HG03108 (cell line): Measurements from ENCODE around the gene C1orf53.
"Not testable (repeated sequence)": the region's sequence is repeated elsewhere in the genome, so short reads cannot be mapped to it uniquely, and the experiment has no call there.

ENCODE experiments used
- ATAC-seq: cut with Tn5 transposase; IDR thresholded peaks from one replicate; pipeline ENCODE4 v1.9.1; 2021; ENCODE audit warnings: moderate library complexity; ENCODE audit not compliant: unreplicated experiment

Gene C1orf53

GRCh38 chr1:197902454-197903195 lies at the start of gene C1orf53:
C1orf53 (plus strand) TSS chr1:197902630; CDS start chr1:197902650, 20 bp downstream.
- peak; percentile 98 for ATAC-seq

- ATAC-seq: not testable (repeated sequence)
These were observed 46.7 kb upstream of the C1orf53 start for GRCh38 chr1:197855751-197856150.

GRCh38 chr1:197857477-197857876 lies 45.0 kb upstream of the C1orf53 start:
- ATAC-seq: no peak

- ATAC-seq: no peak
These were observed 43.4 kb upstream of the C1orf53 start for GRCh38 chr1:197859024-197859423.

GRCh38 chr1:197862221-197862620 lies 40.2 kb upstream of the C1orf53 start:
- ATAC-seq: no peak

- ATAC-seq: no peak
These were observed 39.8 kb upstream of the C1orf53 start for GRCh38 chr1:197862671-197863070.

GRCh38 chr1:197865809-197866208 lies 36.6 kb upstream of the C1orf53 start:
- no peak for ATAC-seq

GRCh38 chr1:197868751-197869489 lies 33.5 kb upstream of the C1orf53 start:
- peak; percentile 92 for ATAC-seq

GRCh38 chr1:197869490-197870077 lies 32.8 kb upstream of the C1orf53 start:
- ATAC-seq: no peak

GRCh38 chr1:197876894-197877293 lies 25.5 kb upstream of the C1orf53 start:
- ATAC-seq: no peak

- not testable (repeated sequence) for ATAC-seq
These were observed 22.0 kb upstream of the C1orf53 start for GRCh38 chr1:197880385-197880784.

GRCh38 chr1:197882241-197882640 lies 20.2 kb upstream of the C1orf53 start:
- ATAC-seq: not testable (repeated sequence)

- ATAC-seq: no peak
These were observed 18.3 kb upstream of the C1orf53 start for GRCh38 chr1:197884173-197884572.

- no peak for ATAC-seq
These were observed 11.5 kb upstream of the C1orf53 start for GRCh38 chr1:197890936-197891335.

- no peak for ATAC-seq
These were observed 9.7 kb upstream of the C1orf53 start for GRCh38 chr1:197892684-197893083.

- no peak for ATAC-seq
These were observed 6.1 kb upstream of the C1orf53 start for GRCh38 chr1:197896301-197896700.

- ATAC-seq: no peak
These were observed 3.4 kb upstream of the C1orf53 start for GRCh38 chr1:197899037-197899436.

- ATAC-seq: no peak
These were observed 338 bp upstream of the C1orf53 start for GRCh38 chr1:197902131-197902453.

GRCh38 chr1:197903196-197903514 lies 725 bp downstream of the C1orf53 start:
- ATAC-seq: no peak

GRCh38 chr1:197904126-197904787 lies 1.8 kb downstream of the C1orf53 start:
- ATAC-seq: no peak

GRCh38 chr1:197905699-197906351 lies 3.4 kb downstream of the C1orf53 start:
- ATAC-seq: no peak
